ENCODE data around the gene CFAP45.

DNA sequence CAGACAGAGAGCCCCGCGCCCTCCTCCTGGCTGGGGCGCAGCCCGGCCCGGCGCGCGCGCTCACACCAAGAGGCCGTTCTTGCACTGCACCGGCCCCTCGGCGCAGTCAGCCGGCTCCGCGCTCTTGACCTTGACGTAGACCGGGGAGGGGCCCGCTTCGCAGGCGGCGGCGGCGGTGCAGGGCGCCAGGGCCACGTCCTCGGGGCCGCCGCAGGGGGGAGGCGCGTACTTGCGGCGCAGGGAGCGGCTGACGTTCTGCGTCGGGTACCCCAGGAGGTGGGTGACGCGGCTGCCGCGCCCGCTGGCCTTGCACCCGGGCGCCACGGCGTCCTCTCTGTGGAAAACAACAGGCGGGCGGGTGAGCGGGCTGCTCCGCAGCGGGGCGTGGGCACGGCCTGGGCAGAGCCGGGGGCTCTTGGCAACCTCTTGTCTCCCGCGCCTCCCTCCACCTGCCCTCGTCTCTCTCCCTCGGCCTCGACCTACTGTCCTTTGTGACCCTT, 45.2 kb downstream of the CFAP45 start:
- TF ChIP-seq, protein P1, sequence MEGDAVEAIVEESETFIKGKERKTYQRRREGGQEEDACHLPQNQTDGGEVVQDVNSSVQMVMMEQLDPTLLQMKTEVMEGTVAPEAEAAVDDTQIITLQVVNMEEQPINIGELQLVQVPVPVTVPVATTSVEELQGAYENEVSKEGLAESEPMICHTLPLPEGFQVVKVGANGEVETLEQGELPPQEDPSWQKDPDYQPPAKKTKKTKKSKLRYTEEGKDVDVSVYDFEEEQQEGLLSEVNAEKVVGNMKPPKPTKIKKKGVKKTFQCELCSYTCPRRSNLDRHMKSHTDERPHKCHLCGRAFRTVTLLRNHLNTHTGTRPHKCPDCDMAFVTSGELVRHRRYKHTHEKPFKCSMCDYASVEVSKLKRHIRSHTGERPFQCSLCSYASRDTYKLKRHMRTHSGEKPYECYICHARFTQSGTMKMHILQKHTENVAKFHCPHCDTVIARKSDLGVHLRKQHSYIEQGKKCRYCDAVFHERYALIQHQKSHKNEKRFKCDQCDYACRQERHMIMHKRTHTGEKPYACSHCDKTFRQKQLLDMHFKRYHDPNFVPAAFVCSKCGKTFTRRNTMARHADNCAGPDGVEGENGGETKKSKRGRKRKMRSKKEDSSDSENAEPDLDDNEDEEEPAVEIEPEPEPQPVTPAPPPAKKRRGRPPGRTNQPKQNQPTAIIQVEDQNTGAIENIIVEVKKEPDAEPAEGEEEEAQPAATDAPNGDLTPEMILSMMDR (conservative IDR thresholded peaks at IDR 0.05; ENCODE audit: low read length): no peak
- no peak for TF ChIP-seq EZH2phosphoT487 (IDR thresholded peaks at IDR 0.05; ENCODE audit: borderline replicate concordance, low read depth, low read length)

All from OCI-LY7 (cell line).